GM18861 (cell line): ENCODE measurements around the gene MOCS3.

Experiments
- ATAC-seq: cut with Tn5 transposase; IDR thresholded peaks from one replicate; pipeline ENCODE4 v1.9.1; 2021; ENCODE audit not compliant: unreplicated experiment

MOCS3 gene, protein sequence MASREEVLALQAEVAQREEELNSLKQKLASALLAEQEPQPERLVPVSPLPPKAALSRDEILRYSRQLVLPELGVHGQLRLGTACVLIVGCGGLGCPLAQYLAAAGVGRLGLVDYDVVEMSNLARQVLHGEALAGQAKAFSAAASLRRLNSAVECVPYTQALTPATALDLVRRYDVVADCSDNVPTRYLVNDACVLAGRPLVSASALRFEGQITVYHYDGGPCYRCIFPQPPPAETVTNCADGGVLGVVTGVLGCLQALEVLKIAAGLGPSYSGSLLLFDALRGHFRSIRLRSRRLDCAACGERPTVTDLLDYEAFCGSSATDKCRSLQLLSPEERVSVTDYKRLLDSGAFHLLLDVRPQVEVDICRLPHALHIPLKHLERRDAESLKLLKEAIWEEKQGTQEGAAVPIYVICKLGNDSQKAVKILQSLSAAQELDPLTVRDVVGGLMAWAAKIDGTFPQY

DNA sequence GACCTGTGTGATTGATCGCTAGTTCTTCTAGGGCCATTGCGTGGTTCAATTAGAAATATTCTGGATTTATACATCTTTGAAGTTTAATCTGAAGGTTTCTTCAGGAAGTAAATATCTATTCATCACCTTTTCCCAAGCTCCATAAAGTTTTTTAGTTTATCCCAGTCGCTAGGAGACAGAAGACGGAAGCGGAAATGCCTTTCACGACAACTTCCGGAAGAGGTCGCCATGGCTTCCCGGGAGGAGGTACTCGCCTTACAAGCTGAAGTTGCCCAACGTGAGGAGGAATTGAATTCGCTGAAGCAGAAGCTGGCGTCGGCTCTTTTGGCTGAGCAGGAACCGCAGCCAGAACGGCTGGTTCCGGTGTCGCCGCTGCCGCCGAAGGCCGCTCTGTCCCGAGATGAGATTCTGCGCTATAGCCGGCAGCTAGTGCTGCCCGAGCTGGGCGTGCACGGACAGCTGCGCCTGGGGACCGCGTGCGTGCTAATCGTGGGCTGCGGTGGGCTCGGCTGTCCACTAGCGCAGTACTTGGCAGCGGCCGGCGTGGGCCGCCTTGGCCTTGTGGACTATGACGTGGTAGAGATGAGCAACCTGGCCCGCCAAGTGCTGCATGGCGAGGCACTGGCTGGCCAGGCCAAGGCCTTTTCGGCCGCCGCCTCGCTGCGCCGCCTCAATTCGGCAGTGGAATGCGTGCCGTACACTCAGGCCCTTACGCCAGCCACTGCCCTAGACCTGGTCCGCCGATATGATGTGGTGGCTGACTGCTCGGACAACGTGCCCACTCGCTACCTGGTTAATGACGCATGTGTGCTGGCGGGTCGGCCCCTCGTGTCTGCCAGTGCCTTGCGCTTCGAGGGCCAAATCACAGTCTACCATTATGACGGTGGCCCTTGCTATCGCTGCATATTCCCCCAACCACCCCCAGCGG lies at the start of gene MOCS3:
Gene MOCS3 (plus strand): TSS at position 204 of the 928 bp plus-strand sequence. CDS start 25 bp downstream, at position 229.
- ATAC-seq: peak; percentile 58

DNA sequence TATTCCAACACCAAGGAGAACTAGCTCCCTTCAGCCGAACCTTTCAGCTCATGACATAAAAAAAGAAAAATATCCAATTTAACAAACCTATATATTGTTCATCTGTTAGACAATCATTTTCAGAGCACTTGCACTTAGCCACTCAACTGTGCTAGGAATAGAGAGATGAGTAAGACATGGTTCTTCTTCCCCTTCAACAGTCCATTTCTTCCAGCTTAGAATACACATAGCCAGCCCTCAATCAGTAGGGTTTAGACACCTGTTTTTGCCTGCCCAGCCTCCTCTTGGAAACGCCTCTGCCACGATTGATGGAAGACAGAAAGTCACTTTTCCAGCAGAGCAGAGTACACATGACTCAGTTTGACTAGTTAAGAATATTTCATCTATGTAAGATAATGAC lies 49.2 kb upstream of the MOCS3 start:
- ATAC-seq: no peak

DNA sequence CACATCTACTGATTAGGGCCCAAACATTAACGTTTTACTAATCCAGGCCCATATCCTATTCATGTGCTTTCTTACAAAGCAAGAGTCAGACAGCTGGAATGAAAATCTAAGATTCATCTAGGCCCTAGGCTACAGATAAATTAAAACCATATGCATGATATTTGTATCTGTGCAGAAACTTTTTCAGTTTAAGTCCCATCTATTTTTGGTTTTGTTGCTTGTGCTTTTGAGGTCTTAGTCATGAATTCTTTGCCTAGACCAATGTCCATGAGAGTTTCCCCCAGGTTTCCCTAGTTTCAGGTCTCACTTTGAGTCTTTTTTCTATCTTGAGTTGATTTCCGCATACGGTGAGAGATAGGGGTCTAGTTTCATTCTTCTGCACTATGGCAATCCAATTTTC lies 47.6 kb upstream of the MOCS3 start:
- ATAC-seq: no peak

DNA sequence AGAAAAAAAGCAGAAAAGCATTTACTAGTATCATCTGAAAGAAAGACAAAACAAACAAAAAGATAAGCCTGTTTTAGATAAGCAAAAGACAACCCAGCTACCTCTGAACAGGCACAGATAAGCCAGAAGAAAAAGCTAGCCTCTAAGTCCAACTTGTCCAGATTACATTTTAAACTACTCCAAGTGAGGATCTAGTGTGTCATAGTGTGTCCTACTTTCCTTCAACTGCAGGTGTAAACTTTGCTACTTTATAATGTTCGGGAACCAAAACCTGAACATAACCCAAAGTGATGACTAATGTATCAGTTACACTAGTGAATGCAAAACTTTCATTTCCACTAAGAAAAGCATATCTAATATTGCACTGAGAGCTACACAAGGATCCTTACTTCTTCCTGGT lies 46.9 kb upstream of the MOCS3 start:
- ATAC-seq: no peak

DNA sequence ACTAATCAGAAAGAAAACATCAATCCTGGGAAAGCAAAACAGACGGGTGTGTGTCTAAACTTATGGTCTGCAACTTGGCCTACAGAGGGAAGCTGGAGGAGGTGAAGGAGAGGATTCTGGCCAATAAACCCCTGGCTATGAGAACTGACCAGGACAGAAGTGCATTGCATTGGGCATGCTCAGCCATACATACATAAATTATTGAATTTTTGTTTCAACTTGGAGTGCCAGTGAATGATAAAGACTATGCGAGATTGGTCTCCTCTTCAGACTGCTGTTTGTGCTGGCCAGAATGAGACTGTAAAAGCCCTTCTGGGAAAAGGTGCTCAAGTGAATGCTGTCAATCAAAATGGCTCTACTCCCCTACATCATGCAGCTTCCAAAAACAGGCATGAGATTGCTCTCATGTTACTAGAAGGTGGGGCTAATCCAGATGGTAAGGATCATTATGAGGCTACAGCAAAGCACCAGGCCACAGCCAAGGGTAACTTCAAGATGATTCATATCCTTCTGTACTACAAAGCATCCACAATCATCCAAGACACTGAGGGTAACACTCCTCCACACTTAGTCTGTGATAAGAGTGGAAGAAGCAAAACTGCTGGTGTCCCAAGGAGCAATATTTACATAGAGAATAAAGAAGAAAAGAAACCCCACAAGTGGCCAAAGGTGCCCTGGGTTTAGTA lies 44.8 kb upstream of the MOCS3 start:
- no peak for ATAC-seq

DNA sequence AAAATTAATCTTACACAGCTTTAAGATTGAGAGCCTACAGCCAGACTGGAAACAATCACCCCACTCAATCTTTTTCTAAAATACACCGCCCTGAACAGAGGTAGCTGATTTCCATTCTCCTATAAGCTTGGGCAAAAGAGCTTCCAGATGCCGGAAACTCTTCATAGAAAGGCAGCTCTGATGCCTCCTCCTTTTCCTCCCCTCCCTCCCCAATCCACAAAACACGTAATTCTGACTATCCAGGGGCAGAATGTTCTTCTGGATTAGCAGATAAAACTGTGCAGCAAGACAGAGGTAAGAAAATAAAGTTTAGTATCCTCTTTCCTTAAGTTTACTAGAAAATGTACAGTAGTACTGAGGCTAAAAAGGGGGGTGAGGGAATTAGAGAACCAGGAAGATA lies 43.2 kb upstream of the MOCS3 start:
- ATAC-seq: no peak

DNA sequence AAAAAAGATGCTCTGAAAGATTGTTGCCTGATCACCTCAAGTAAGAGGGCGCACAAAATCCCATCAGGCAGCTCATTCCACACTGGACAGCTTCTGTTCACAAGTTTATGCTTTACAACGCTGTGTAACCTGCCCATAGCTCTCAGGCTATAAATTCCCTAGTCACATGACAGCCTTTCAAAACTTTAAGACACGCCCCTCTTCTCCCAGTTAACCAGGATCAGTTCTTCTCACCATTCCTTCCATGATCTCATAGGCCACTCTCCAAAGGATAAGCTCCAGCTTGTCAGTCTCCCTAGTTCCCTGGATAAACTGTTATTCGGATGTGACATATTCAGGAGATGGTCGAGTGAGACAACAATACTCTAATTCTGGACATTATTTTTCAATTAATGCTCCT lies 42.4 kb upstream of the MOCS3 start:
- no peak for ATAC-seq

DNA sequence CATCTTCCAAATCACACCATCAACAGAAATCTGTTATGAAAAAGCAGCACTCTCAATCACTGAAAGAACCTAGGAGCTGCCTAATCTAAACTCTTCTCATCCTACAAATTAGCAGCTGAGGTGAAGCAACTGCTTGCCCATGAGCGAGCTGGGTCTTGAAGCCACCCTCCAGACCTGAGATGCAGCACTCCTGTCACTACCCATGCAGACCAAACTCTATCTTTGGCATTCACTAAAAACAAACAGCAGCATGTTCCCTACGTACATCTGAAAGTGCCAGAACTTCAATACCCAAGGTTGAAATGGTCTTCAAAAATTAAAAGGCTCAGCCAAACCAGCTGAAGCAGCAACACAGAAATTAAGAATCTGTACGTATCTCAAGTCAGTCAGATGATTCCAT lies 41.7 kb upstream of the MOCS3 start:
- ATAC-seq: no peak

DNA sequence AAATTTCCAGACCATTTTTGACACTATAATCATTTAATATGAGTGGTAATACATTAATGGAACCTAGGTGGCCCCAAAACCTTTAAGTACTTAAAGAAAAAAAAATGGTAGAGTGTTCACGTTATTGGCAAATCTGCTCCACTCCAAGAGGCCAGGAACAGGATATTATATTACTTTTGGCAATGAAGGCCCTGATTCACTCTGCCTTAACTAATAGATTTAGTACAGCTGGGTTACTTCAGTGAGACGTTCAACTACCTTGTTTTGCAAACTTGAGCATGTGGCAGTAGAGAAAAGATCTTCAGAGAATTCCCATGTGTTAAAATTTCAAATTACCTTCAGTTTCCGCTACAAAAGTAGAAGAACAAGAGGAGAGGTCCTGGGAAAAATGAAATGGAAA lies 40.2 kb upstream of the MOCS3 start:
- ATAC-seq: no peak

DNA sequence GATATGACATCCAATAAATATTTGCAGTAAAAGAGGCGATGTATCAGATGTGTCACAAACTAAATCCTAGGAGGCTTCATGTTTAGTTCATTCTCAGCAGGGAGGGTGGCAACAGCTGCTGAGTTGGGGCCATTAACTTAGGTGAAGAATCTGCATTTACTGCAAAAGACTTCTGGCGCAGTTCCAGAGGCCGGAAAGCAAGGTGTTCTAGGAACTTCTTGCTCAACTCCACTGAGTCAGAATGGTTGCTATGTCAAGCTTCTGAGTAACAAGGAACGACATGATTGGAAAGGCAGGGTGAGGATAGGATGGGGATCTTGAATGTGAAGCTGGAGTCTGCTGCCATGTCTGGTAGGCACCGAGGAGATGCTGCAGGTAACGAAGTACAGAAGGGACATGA lies 39.1 kb upstream of the MOCS3 start:
- no peak for ATAC-seq

DNA sequence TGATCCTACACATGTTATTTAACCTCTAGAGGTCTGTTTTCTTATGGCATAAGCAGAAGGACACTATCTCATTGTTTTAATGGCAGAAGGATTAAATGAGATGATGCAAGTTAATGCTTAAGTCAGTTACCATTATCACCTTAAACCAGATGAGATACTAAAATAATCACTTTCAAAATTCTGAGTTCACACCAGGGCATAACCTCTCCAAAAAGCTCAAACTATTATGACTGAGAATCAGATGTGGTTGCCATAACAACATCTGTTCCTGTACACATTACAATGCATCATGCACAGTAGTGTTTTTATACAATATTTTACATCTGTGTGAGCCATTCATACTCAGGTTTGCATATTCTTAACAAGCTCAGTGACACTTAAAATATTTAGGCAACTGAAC lies 37.6 kb upstream of the MOCS3 start:
- no peak for ATAC-seq

DNA sequence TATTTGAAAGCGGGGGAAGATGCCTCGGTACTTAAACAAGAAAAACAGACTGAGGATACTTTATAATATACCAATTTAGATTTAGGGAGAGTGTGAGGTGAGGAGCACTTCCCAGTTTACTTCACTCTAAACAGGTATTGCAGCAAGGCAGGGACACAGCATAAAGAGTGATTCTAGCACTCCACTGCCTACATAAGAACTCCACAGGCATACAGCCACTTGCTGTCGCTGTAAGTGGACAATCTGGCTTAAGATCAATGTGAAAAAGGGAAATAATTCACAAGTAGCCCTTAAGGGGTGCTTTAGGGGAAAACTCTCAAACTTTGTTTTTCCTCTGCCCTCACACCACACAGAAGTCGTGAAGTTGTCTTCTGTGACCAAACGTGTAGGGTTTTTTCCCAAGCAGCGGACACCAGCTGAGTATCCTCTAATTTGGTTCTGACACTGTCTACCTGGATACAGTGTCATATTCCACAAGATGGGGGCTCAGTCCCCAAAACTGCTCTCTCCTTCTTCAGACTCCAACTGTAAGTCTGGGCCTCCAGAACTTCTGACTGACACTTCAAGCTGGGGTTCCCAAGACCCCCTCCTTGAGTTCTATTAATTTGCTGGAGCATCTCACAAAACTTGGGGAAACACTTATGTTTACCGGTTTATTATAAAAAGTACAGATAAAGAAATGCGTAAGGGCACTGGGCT lies 36.7 kb upstream of the MOCS3 start:
- no peak for ATAC-seq

DNA sequence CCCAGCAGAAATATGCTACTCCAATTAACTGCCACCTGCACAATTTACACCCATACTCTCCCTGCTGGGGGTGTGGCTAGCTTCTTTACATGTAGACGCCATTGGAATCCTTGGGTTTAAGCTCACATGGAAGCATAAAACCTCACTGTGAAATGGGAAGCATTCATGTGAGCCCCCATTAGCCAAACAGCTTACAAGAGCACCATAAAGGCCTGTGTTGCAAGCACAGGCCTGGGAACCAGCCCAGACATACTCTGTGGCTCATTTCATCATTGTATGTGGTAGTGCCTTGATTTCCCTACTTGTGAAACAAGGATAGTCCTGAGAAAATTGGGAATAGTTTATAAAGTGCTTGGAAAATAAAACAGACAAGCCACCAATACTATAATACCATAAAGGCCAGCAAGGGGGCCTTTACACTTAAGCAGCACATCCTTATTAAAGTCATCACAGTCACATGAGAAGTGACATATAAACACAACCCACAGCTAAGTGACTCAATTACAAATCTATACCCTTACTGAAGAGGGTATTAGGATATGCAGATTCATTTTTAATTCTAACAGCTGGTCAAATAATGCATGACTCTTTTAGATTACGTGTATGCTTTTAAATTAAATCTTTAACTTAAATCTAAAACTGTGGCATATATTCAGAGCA lies 34.2 kb upstream of the MOCS3 start:
- ATAC-seq: no peak

DNA sequence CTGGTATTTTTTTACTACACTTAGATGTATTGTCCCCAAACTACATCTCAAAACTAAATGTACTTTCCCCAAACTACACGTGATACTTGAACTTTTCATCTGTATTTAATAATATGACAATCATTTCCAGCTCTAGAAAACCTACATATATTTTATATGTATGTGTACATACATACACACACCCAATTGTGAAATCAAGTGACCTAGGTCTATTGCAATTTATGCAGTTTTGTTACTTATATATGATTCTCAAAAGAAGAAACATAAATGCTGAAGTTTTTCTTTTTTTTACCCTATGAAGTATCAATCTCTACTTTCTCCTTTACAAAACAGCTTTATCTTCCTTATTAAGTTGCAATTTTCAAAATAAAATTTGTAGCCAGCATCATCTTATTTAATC lies 32.1 kb upstream of the MOCS3 start:
- ATAC-seq: no peak

DNA sequence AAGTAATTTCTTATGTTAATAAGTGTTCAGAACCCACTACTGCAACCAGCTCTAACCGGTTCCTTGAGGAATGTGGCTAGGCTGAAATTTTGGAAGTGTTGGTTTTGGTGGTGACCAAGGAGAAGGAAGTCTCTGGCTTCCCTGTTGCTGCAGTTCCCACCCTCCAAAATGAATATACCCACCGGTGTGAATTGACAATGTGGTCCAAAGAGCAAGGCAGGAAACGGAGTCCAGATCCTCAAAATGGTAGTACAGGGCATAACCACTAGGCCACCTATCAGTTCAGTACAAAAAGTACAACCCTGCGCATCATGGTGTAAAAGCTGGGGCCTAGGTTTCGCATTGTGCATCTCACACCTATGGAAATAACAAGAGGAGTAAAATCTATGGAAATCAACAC lies 30.1 kb upstream of the MOCS3 start:
- no peak for ATAC-seq

DNA sequence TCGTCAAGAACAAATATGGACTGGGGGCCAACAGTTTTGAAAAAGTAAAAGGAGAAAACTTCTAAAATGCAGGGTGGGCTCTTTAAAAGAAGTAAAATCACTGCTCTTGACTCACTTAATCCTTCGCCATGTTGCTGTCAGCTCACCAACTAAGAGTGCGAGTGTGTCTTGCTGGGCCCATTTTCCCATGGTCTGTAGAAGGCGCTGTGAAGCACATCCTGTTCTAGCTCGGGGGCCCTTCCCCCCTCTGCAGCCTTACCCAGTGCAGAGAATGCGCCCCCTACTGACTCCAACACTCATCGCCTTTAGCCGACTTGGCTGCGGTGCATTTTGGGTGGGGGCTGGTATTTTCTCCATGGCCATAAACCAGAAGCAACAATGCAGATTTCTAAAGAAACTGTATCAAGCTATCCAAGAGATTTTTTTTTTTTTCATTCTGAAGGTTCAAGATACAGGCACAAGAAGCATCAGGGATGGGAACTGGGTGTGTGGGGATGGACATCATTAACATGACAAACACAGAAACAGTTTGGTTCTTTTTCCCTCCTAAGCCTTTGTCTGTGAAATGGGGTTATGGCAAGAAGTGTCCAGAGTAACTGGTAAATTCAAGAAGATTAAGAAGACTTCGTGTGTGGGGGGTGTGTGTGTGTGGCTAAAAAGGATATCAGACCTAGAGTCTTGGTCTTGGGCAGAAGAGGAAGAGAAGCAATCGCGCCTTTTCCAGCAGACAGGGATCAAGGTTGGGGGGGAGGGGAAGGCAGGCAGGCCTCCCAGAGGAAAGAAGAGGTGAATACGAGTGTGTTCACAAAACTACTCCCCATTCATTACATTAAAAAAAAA lies 29.1 kb upstream of the MOCS3 start:
- ATAC-seq: peak; percentile 39

DNA sequence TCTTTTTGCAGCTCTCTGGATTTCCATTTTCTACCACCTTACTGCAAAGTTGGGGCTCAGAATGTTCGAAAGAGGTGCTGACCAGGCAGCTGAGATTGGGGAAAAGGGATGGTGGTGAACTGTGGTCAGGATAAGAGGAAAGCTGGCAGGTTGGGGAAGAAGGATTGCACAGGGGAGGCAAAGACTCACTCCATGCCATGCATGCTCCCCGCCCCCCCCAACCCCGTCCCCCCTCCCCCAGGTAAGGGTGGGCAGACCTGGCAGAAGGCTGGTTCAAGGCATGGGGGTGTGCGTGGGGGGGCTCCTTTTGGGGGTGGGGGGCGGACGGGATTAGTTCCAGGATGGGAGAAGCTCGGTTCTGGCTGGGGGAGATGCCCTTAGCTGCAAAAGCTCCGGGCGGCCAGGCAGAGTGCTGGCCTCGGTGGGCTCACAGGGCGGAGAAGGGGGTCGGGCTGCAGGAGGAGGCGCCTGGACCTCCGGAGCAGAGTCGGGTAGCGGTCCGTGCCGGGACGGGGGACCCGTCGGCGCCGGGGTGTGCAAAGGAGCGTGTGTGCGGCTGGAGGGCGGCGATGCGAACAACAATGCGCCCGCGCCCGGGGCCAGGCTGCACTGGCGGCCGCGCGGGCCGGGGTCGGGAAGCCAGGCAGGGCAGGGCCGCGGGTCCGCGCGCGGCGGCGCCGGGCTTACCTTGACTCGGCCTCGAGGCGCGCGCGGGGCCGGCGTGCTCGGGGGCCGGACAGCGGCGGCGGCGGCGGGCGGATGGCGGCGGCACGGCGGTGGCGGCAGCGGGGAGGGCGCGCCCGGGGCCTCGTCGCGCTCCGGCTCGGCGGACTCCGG lies 28.3 kb upstream of the MOCS3 start:
- no peak for ATAC-seq

DNA sequence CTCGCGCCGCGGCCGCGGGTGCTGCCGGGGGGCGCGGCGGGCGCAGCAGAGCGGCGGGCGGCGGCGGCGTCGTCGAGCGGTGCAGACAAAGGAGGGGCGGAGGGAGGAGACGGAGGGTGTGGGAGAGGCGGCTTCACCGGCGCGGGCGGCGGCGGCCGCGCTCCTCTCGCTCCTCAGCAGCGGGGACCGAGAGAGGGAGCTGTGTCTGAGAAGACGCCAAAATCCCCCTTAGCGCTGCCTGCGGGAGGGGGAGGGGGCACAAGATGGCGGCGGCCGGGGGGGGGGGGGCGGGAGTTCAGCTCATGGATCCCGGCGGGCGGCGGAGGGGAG lies 27.7 kb upstream of the MOCS3 start:
- ATAC-seq: peak; percentile 4
